CD14-positive monocyte (primary cell): Measurements from ENCODE around the gene ARHGAP30. TPM values are rescaled to one million over a fixed set of nuclear protein-coding genes. Genes with fewer than 3 reads are reported as not detected.

ENCODE experiments used
- DNase-seq, 3 donors: peaks; one replicate each; pipeline ENCODE4 v3.0.0-alpha.2; 2011 to 2022
- H2AFZ ChIP-seq: 2 replicates; pipeline ENCODE4 v1.6.0; 2012; ENCODE audit warnings: mild to moderate bottlenecking, low read depth, low read length, inconsistent platforms; ENCODE audit not compliant: insufficient read depth, poor library complexity, severe bottlenecking
- H3K27ac ChIP-seq, 2 donors: 1 replicate in 1 of 2; 2 replicates in 1 of 2; pipeline ENCODE4 v1.5.1; 2012 to 2013; ENCODE audit warnings: low read length in 2 of 2, control low read depth in 1 of 2, inconsistent platforms in 1 of 2, low read depth in 1 of 2, mild to moderate bottlenecking in 1 of 2
- H3K27me3 ChIP-seq, 2 donors: one replicate each; pipeline versions ENCODE4 v1.6.0 to v1.6.1; 2011 to 2013; ENCODE audit warnings: low read length in 2 of 2; ENCODE audit not compliant: control insufficient read depth in 2 of 2, insufficient read depth in 2 of 2
- H3K36me3 ChIP-seq, 2 donors: replicated peaks in 1 of 2; 1 replicate in 1 of 2; 2 replicates in 1 of 2; pipeline versions ENCODE4 v1.5.1 to v1.6.1; 2012 to 2013; ENCODE audit warnings: low read length in 2 of 2, control low read depth in 1 of 2, inconsistent platforms in 1 of 2, mild to moderate bottlenecking in 1 of 2; ENCODE audit not compliant: insufficient read depth in 2 of 2, control insufficient read depth in 1 of 2
- H3K4me1 ChIP-seq, 2 donors: 1 replicate in 1 of 2; 2 replicates in 1 of 2; pipeline versions ENCODE4 v1.5.1 to v1.6.1; 2012 to 2013; ENCODE audit warnings: low read length in 2 of 2, control low read depth in 1 of 2, inconsistent platforms in 1 of 2, mild to moderate bottlenecking in 1 of 2, moderate library complexity in 1 of 2; ENCODE audit not compliant: insufficient read depth in 2 of 2, control insufficient read depth in 1 of 2
- H3K4me2 ChIP-seq: replicated peaks from 2 replicates; pipeline ENCODE3; 2012; ENCODE audit warnings: low read length, moderate library complexity, mild to moderate bottlenecking; ENCODE audit not compliant: poor library complexity, severe bottlenecking; ENCODE audit errors: extremely low read depth
- H3K4me3 ChIP-seq, 3 experiments: fragments of 200-600 bp in 1 of 3; sonication (generic) in 1 of 3; replicated peaks in 1 of 3; 1 replicate in 2 of 3; 2 replicates in 1 of 3; pipeline ENCODE4 v1.5.1; 2011 to 2013; ENCODE audit warnings: low read length in 3 of 3, mild to moderate bottlenecking in 3 of 3, control low read depth in 2 of 3, low read depth in 2 of 3, inconsistent platforms in 1 of 3, moderate library complexity in 1 of 3
- H3K79me2 ChIP-seq: 2 replicates; pipeline ENCODE4 v1.6.0; 2012; ENCODE audit warnings: mild to moderate bottlenecking, control low read depth, inconsistent platforms, low read length, moderate library complexity; ENCODE audit not compliant: insufficient read depth
- H3K9ac ChIP-seq: 2 replicates; pipeline ENCODE4 v1.6.0; 2017; ENCODE audit warnings: low read length, mild to moderate bottlenecking; ENCODE audit not compliant: insufficient read depth, poor library complexity, severe bottlenecking
- H3K9me3 ChIP-seq, 2 donors: replicated peaks in 1 of 2; 1 replicate in 1 of 2; 2 replicates in 1 of 2; pipeline versions ENCODE4 v1.5.1 to v1.6.1; 2012 to 2013; ENCODE audit warnings: low read length in 2 of 2, control low read depth in 1 of 2; ENCODE audit not compliant: control insufficient read depth in 1 of 2, insufficient read depth in 1 of 2
- H4K20me1 ChIP-seq: 2 replicates; pipeline ENCODE4 v1.6.0; 2012; ENCODE audit warnings: mild to moderate bottlenecking, low read length, control low read depth, moderate library complexity; ENCODE audit not compliant: insufficient read depth
- H3K27ac Mint-ChIP-seq, 7 donors: one replicate each; pipeline ENCODE4 v1.8.0; 2020; ENCODE audit warnings: mild to moderate bottlenecking in 7 of 7, mixed read lengths in 7 of 7, moderate library complexity in 6 of 7, inconsistent platforms in 2 of 7
- H3K27me3 Mint-ChIP-seq, 3 donors: one replicate each; pipeline ENCODE4 v1.8.0; 2021 to 2022; ENCODE audit warnings: low read depth in 3 of 3, mild to moderate bottlenecking in 3 of 3, mixed read lengths in 3 of 3, moderate library complexity in 3 of 3, inconsistent platforms in 1 of 3
- H3K36me3 Mint-ChIP-seq, 2 donors: one replicate each; pipeline ENCODE4 v1.8.0; 2020; ENCODE audit warnings: mixed read lengths in 2 of 2, inconsistent platforms in 1 of 2, mild to moderate bottlenecking in 1 of 2
- H3K4me1 Mint-ChIP-seq: one replicate; pipeline ENCODE4 v1.8.0; 2020; ENCODE audit warnings: mild to moderate bottlenecking, mixed read lengths
- H3K4me3 Mint-ChIP-seq, 2 donors: one replicate each; pipeline ENCODE4 v1.8.0; 2020; ENCODE audit warnings: mild to moderate bottlenecking in 2 of 2, mixed read lengths in 2 of 2, moderate library complexity in 1 of 2
- H3K9me3 Mint-ChIP-seq, 7 donors: one replicate each; pipeline ENCODE4 v1.8.0; 2020 to 2022; ENCODE audit warnings: mixed read lengths in 7 of 7, mild to moderate bottlenecking in 6 of 7, moderate library complexity in 6 of 7, inconsistent platforms in 2 of 7
- WGBS: methylation state at CpG from one replicate; pipeline ENCODE4 v1.1.5; 2013; ENCODE audit warnings: missing lambda C conversion rate; ENCODE audit not compliant: insufficient coverage; 5-methylcytosine and 5-hydroxymethylcytosine counted together
- intact Hi-C, 2 donors: fragments of 100-400 bp; cut with micrococcal nuclease; formaldehyde crosslinking; loops; one replicate each; pipeline versions ENCODE4 v1.15.0 to v1.15.1; 2023
- polyA plus RNA-seq, 3 donors: library from polyadenylated mRNA; depleted of rRNA in 1 of 3; unstranded in 2 of 3; stranded (reverse) in 1 of 3; fragments of 300-500 nt in 2 of 3; fragments of >200 nt in 1 of 3; fragmentation: Illumina TruSeq in 2 of 3; gene quantifications; 1 replicate in 2 of 3; 2 replicates in 1 of 3; pipeline ENCODE4 v1.2.3, GENCODE V29; 2012 to 2021
- TF ChIP-seq, protein P1 (sequence below): fragments of 200-600 bp; IDR thresholded peaks from one replicate; pipeline ENCODE4 v1.8.0; 2022; ENCODE audit warnings: antibody characterized with exemption, mild to moderate bottlenecking

Gene ARHGAP30
- polyA plus RNA-seq, 3 donors = 101 to 140 (median 129) TPM

DNA sequence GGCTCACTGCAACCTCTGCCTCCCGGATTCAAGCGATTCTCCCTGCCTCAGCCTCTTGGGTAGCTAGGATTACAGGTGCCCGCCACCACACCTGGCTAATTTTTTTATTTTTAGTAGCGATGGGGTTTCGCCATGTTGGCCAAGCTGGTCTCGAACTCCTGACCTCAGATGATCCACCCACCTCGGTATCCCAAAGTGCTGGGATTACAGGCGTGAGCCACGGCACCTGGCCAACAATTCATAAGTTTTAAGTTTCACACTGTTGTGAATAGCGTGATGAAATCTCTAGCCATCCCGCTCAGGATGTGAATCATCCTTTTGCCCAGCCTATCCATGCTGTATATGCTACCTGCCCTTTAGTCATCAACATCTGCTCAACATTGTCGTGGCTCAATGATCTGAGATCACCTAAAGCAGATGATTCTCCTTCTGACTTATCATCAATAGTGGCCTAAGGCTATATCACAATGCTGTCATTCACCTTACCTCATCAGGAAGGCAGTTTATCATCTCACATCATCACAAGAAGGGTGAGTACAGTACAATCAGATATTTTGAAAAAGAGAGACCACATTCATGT is 45.5 kb upstream of the ARHGAP30 start:
- peaks cover 60 to 84% of the 10 kb centered on the region in 2 donors for H3K4me1 ChIP-seq
- Mint-ChIP-seq H3K27me3 (no peaks in the 10 kb centered on the region), H3K27ac (peak overlapping the region in 5 of 7 donors; percentile 11 to 46 (median 40)), H3K9me3 (no peaks in the 10 kb centered on the region), H3K4me1 (peaks cover 82% of the 10 kb centered on the region), H3K36me3 (peaks cover 8 to 23% of the 10 kb centered on the region in 2 donors), H3K4me3 (no peak overlapping the region)
- H3K27me3 ChIP-seq = no peaks in the 10 kb centered on the region
- H3K4me2 ChIP-seq = no peak overlapping the region
- H3K79me2 ChIP-seq = peaks cover 100% of the 10 kb centered on the region
- H3K9me3 ChIP-seq = no peaks in the 10 kb centered on the region
- TF ChIP-seq, protein P1, sequence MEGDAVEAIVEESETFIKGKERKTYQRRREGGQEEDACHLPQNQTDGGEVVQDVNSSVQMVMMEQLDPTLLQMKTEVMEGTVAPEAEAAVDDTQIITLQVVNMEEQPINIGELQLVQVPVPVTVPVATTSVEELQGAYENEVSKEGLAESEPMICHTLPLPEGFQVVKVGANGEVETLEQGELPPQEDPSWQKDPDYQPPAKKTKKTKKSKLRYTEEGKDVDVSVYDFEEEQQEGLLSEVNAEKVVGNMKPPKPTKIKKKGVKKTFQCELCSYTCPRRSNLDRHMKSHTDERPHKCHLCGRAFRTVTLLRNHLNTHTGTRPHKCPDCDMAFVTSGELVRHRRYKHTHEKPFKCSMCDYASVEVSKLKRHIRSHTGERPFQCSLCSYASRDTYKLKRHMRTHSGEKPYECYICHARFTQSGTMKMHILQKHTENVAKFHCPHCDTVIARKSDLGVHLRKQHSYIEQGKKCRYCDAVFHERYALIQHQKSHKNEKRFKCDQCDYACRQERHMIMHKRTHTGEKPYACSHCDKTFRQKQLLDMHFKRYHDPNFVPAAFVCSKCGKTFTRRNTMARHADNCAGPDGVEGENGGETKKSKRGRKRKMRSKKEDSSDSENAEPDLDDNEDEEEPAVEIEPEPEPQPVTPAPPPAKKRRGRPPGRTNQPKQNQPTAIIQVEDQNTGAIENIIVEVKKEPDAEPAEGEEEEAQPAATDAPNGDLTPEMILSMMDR = no peak
- H2AFZ ChIP-seq = no peak overlapping the region
- peaks cover under 1 to 8% of the 10 kb centered on the region in 2 donors for H3K36me3 ChIP-seq
- peak overlapping the region in 1 of 2 donors; percentile 50 for H3K27ac ChIP-seq
- peak; percentile 37 to 71 (median 52) for DNase-seq
- no peak overlapping the region for H3K4me3 ChIP-seq
- intact Hi-C loops = loop anchor here in 1 of 2 donors (5.0 kb wide), 2 partner anchors 37 to 48 kb away; partner anchors contain the start of genes ARHGAP30 and UFC1
- H4K20me1 ChIP-seq = peaks cover 61% of the 10 kb centered on the region
- no peak overlapping the region for H3K9ac ChIP-seq
- WGBS = 63% methylated on average over 12 of the region's 12 CpGs

DNA sequence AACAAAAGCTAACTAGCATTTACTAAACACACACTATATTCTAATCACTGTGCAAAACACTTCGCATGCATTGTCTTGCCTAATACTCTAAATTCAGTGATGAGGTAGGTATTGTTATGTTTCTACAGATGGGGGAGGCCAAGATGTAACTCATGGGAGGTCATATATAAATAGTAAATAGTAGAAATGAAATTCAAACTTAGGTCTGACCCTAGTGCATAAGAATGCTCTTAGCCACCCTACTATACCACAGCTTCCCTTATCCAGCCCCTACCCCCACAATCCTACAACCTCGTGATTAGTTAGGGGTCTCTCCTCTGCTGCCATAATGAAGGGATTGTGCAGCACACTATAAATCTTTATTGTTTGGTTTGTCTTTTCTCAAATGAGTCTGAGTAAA is 44.9 kb upstream of the ARHGAP30 start:
- H3K4me3 Mint-ChIP-seq = no peak overlapping the region
- Histone ChIP-seq H3K27ac (peak overlapping the region in 1 of 2 donors; percentile 50), H3K9ac (no peak overlapping the region), H3K4me2 (no peak overlapping the region), H3K79me2 (peaks cover 100% of the 10 kb centered on the region), H3K27me3 (no peaks in the 10 kb centered on the region), H3K36me3 (peaks cover 0 to 9% of the 10 kb centered on the region in 2 donors), H3K9me3 (no peaks in the 10 kb centered on the region), H4K20me1 (peaks cover 68% of the 10 kb centered on the region), H3K4me3 (no peak overlapping the region), H2AFZ (no peak overlapping the region), H3K4me1 (peaks cover 54 to 77% of the 10 kb centered on the region in 2 donors)
- TF ChIP-seq, protein P1 = no peak
- H3K27ac Mint-ChIP-seq = peak overlapping the region in 3 of 7 donors; percentile 55 to 68 (median 60)
- no peak for DNase-seq
- H3K9me3 Mint-ChIP-seq = no peaks in the 10 kb centered on the region
- peaks cover 8 to 24% of the 10 kb centered on the region in 2 donors for H3K36me3 Mint-ChIP-seq
- H3K27me3 Mint-ChIP-seq = no peaks in the 10 kb centered on the region
- intact Hi-C loops = no loop called here
- peaks cover 75% of the 10 kb centered on the region for H3K4me1 Mint-ChIP-seq
- no CpG with 5 or more reads among the region's 2 CpGs for WGBS
